ENCODE results near the gene KCTD15.

DNA sequence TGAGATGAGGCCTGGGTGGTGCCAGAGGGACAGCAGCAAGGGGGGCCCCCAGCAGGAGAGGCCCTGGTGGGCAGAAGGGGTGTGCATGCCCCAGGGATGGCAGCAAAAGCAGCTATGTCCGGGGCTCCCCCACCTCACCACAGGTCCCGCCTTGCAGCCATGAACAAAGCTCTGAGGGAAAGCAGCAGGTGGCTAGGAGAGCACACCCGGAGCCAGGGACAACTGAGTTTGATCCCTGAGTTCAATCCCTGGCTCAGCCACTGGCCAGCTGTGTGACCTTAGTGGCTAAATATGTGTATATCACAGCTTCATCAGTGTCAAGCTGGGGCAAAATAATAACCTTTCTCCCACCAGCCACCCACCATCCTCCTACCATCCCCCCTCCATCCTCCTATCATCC lies 47.7 kb upstream of the KCTD15 start:
- TF ChIP-seq, protein P1, sequence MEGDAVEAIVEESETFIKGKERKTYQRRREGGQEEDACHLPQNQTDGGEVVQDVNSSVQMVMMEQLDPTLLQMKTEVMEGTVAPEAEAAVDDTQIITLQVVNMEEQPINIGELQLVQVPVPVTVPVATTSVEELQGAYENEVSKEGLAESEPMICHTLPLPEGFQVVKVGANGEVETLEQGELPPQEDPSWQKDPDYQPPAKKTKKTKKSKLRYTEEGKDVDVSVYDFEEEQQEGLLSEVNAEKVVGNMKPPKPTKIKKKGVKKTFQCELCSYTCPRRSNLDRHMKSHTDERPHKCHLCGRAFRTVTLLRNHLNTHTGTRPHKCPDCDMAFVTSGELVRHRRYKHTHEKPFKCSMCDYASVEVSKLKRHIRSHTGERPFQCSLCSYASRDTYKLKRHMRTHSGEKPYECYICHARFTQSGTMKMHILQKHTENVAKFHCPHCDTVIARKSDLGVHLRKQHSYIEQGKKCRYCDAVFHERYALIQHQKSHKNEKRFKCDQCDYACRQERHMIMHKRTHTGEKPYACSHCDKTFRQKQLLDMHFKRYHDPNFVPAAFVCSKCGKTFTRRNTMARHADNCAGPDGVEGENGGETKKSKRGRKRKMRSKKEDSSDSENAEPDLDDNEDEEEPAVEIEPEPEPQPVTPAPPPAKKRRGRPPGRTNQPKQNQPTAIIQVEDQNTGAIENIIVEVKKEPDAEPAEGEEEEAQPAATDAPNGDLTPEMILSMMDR (IDR thresholded peaks at IDR 0.05), result no peak
- TF ChIP-seq EP300 (IDR thresholded peaks at IDR 0.05) (no peak), POLR2A (IDR thresholded peaks at IDR 0.05) (no peak), POLR2AphosphoS5 (IDR thresholded peaks at IDR 0.05) (no peak)
